ENCODE data around the gene OR4D9. TPM values are rescaled to one million over a fixed set of nuclear protein-coding genes. Genes with fewer than 3 reads are reported as not detected.
A peak's percentile ranks its signal among the peaks of the same experiment; 100 is the strongest.

Gene OR4D9
- total and polyA plus RNA-seq, 10 of the 15 experiments (the other 5 are each of a cell fraction or from before 2014, with no cell fraction given) = not detected

DNA sequence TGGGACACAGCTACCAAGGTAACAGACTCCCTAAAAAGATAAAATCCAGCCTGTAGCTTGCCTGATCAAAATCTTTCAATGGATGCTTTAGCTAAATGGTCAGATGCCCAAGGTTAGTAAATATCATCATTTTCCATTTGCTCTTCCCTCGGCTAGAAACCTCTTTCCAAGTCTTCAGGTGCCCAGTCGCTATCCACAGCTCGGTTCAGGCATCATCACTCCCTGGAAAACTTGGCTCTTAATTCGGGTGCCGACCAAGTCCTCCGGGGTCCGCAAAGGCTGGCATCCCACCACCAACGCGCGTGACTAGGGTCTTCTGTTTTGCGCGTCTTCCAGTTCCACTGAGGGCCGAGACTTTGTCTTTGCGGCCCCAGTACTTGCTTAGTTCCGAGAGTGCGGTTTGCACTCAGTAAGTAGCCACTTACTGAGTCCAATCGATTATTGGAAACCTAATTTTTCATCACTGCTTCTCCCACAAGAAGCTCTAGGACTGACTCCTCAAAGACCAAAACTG is 44.3 kb downstream of the OR4D9 start:
- BruUV-seq (replicated peaks) = no TSS peak
- SMC1A ChIA-PET (ENCODE audit: uncharacterized antibody, unreplicated experiment) = interaction anchor here (0.6 to 4.8 kb wide), 5 partner anchors 10 to 332 kb away, joined by 4 to 21 read pairs (median 5); partner anchors contain the start of gene OSBP
- FAIRE-seq = no peak
- in situ Hi-C loops (cut with MboI) = loop anchor here (5.0 to 10.0 kb wide), 5 partner anchors 341 to 981 kb away; partner anchors contain the start of genes DTX4, LPXN, MPEG1 and MS4A6A
- TF ChIP-seq, protein P1, sequence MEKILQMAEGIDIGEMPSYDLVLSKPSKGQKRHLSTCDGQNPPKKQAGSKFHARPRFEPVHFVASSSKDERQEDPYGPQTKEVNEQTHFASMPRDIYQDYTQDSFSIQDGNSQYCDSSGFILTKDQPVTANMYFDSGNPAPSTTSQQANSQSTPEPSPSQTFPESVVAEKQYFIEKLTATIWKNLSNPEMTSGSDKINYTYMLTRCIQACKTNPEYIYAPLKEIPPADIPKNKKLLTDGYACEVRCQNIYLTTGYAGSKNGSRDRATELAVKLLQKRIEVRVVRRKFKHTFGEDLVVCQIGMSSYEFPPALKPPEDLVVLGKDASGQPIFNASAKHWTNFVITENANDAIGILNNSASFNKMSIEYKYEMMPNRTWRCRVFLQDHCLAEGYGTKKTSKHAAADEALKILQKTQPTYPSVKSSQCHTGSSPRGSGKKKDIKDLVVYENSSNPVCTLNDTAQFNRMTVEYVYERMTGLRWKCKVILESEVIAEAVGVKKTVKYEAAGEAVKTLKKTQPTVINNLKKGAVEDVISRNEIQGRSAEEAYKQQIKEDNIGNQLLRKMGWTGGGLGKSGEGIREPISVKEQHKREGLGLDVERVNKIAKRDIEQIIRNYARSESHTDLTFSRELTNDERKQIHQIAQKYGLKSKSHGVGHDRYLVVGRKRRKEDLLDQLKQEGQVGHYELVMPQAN (conservative IDR thresholded peaks at IDR 0.05) = no peak
- TF ChIP-seq, protein P2, sequence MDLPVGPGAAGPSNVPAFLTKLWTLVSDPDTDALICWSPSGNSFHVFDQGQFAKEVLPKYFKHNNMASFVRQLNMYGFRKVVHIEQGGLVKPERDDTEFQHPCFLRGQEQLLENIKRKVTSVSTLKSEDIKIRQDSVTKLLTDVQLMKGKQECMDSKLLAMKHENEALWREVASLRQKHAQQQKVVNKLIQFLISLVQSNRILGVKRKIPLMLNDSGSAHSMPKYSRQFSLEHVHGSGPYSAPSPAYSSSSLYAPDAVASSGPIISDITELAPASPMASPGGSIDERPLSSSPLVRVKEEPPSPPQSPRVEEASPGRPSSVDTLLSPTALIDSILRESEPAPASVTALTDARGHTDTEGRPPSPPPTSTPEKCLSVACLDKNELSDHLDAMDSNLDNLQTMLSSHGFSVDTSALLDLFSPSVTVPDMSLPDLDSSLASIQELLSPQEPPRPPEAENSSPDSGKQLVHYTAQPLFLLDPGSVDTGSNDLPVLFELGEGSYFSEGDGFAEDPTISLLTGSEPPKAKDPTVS (IDR thresholded peaks at IDR 0.05; ENCODE audit: low read depth, low read length) = no peak
- TF ChIP-seq EED (IDR thresholded peaks at IDR 0.05; ENCODE audit: low read depth) (peak; percentile 32; the same call in 1 of the 2 replicates), RELA (IDR thresholded peaks at IDR 0.05; ENCODE audit: borderline replicate concordance, partially characterized antibody) (no peak), CHD4 (IDR thresholded peaks at IDR 0.05) (no peak), ETV6 (conservative IDR thresholded peaks at IDR 0.05 in 1 of 2, IDR thresholded peaks at IDR 0.05 in 1 of 2; ENCODE audit: borderline replicate concordance in 1 of 2, low read depth in 1 of 2) (no peak)
- TF ChIP-seq, protein P3, sequence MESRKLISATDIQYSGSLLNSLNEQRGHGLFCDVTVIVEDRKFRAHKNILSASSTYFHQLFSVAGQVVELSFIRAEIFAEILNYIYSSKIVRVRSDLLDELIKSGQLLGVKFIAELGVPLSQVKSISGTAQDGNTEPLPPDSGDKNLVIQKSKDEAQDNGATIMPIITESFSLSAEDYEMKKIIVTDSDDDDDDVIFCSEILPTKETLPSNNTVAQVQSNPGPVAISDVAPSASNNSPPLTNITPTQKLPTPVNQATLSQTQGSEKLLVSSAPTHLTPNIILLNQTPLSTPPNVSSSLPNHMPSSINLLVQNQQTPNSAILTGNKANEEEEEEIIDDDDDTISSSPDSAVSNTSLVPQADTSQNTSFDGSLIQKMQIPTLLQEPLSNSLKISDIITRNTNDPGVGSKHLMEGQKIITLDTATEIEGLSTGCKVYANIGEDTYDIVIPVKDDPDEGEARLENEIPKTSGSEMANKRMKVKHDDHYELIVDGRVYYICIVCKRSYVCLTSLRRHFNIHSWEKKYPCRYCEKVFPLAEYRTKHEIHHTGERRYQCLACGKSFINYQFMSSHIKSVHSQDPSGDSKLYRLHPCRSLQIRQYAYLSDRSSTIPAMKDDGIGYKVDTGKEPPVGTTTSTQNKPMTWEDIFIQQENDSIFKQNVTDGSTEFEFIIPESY (IDR thresholded peaks at IDR 0.05) = no peak
- POLR2A ChIA-PET = interaction anchor here (1.0 to 3.5 kb wide), 3 partner anchors 10 to 60 kb away, joined by 4 to 12 read pairs (median 4); partner anchors contain the start of gene OSBP
- Histone ChIP-seq H3K9me3 (replicated peaks; ENCODE audit: control insufficient read depth, insufficient read depth, low read length) (no peaks in the 10 kb centered on the region), H3K79me2 (ENCODE audit: control insufficient read depth, insufficient read depth, low read length) (no peaks in the 10 kb centered on the region), H3K36me3 (ENCODE audit: control insufficient read depth in 2 of 2, insufficient read depth in 2 of 2, low read length in 1 of 2) (no peaks in the 10 kb centered on the region), H3K4me1 (ENCODE audit: control insufficient read depth, insufficient read depth, low read length) (peaks cover 4% of the 10 kb centered on the region; the same call in 1 of the 2 replicates), H2AFZ (ENCODE audit: control insufficient read depth, low read depth, low read length) (peak overlapping the region; percentile 70), H3K4me2 (ENCODE audit: control insufficient read depth, insufficient read depth) (peak overlapping the region; percentile 79), H3K4me3 (peak overlapping the region; percentile 64), H4K20me1 (ENCODE audit: control insufficient read depth, insufficient read depth) (no peaks in the 10 kb centered on the region), H3K27me3 (replicated peaks in 1 of 2; ENCODE audit: control insufficient read depth in 2 of 2, insufficient read depth in 2 of 2, low read length in 1 of 2) (no peaks in the 10 kb centered on the region), H3K27ac (ENCODE audit: control insufficient read depth, insufficient read depth) (no peak overlapping the region), H3K9ac (ENCODE audit: control insufficient read depth, insufficient read depth, low read length) (peak overlapping the region; percentile 31; the same call in 1 of the 2 replicates)
- WGBS (ENCODE audit: insufficient coverage, insufficient replicate concordance, low lambda C conversion rate, missing lambda C conversion rate) = 69% methylated on average over 17 of the region's 17 CpGs
- CTCF ChIA-PET = interaction anchor here (0.7 to 2.9 kb wide), 2 partner anchors 11 to 113 kb away, joined by 3 to 14 read pairs; partner anchors contain the start of gene PATL1
- RAD21 ChIA-PET (ENCODE audit: unreplicated experiment) = interaction anchor here (0.7 to 3.4 kb wide), 4 partner anchors 11 to 113 kb away, joined by 4 to 15 read pairs (median 4); partner anchors contain the start of gene PATL1
- intact Hi-C loops (cut with micrococcal nuclease; ENCODE audit: unreplicated experiment) = loop anchor here (5.0 to 10.0 kb wide), 4 partner anchors 257 to 1888 kb away; partner anchors contain the start of genes LPXN, MRPL16, ZDHHC5 and ZFP91
- DNase-seq (ENCODE audit: low read depth, low spot score) = no peak
- no peak for ATAC-seq

All from GM12878 (cell line).